ENCODE results near the gene GABBR2. TPM values are rescaled to one million over a fixed set of nuclear protein-coding genes. Genes with fewer than 3 reads are reported as not detected.

The GABBR2 gene
- total RNA-seq, 2 experiments from 2014 or later = not detected

DNA sequence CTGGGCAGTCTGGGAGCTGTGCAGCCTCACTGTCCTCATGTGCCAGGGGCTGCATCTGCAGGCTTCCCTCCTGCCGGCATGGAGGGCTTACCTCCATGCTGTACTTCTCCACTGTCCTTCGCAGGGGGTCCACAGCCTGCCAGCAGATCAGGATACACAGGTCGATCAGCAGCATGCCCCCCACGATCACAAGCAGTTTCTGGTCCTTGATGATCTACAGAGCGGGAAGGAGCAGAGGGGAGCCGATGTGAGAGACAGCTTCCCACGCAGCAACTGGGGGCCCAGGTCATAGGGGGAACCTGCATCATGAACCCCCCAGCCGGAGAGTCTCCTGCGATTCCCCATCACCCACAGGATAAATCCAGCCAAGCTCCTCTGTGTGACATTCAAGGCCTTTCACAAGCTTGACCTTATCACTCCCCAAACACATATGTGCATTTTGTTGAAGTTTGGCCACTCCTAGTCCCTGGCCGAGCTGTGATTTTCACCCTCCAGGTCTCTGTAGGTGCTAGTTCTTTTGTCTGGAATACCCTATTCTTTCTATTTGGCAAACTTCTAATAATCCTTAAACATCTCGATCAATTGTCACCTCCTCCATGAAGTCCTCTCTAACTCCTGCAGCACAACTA lies 346.0 kb downstream of the GABBR2 start:
- no peak overlapping the region for H3K27ac Mint-ChIP-seq
- ChIA-PET CTCF (interaction anchor here (0.8 kb wide), 1 partner anchor 472 kb away, joined by 4 read pairs; no protein-coding TSS in a partner anchor), POLR2A (no interaction called here)
- no peak overlapping the region for H3K4me3 Mint-ChIP-seq
- no peak for DNase-seq
- intact Hi-C loops (cut with DNase I, micrococcal nuclease) = no loop called here
- ATAC-seq = no peak
- H3K9me3 Mint-ChIP-seq (ENCODE audit: low read depth) = peaks cover 9% of the 10 kb centered on the region
- H3K4me1 Mint-ChIP-seq = no peaks in the 10 kb centered on the region
- peaks cover 6% of the 10 kb centered on the region for H3K36me3 Mint-ChIP-seq (ENCODE audit: low read depth)
- peaks cover 13% of the 10 kb centered on the region for H3K27me3 Mint-ChIP-seq

DNA sequence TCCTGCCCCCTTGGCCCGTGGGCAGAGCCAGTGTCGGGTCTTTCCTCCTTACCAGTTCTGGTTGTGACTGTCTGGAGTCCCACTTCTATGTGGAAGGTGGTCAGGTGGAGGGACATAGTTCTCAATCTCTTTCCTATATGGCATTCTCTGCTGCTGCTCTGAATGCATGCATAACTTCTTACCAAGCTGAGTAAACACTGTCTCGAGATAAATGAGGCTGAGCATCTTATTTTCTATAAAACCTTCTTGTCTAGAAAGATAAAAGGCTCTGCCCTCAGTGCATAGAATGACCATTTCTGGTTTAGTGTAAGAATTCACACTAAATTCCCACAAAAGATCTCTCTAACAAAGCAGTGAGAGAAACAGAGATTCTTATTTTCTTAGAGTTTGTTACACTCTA lies 347.1 kb downstream of the GABBR2 start:
- ATAC-seq = no peak
- Mint-ChIP-seq H3K27ac (no peak overlapping the region), H3K9me3 (ENCODE audit: low read depth) (peaks cover 9% of the 10 kb centered on the region), H3K36me3 (ENCODE audit: low read depth) (peaks cover 6% of the 10 kb centered on the region), H3K4me1 (no peaks in the 10 kb centered on the region), H3K27me3 (peaks cover 8% of the 10 kb centered on the region), H3K4me3 (no peak overlapping the region)
- intact Hi-C loops (cut with DNase I, micrococcal nuclease) = no loop called here
- CTCF ChIA-PET = interaction anchor here (0.9 kb wide), 1 partner anchor 109 kb away, joined by 3 read pairs; no protein-coding TSS in a partner anchor
- no peak for DNase-seq
- POLR2A ChIA-PET = no interaction called here

DNA sequence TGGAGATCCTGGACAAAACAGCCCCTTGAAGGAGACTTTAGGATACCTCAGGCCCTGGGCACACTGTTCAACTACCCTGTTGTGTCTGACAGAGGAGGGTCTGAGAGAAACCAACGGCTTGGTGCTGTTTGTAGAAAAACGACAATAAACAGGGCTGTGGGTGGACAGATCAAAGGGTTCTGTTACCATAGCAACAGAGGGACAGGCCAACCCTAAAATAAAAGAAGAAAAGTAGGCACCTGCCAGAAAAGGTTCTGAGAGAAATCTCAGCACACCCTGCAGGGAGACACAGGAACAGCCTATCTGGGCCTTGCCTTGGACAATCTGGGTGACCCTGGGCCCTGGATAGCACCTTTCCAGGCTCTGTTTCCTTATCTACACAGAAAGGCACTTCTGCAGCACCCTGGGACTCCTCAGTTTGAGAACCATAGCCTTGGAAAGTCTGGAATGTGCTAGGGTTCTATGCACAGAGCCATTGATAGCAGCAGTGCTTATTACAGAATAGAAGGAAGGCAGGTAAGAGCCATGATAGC lies 348.5 kb downstream of the GABBR2 start:
- Mint-ChIP-seq H3K9me3 (ENCODE audit: low read depth) (peaks cover 3% of the 10 kb centered on the region), H3K27me3 (peaks cover 4% of the 10 kb centered on the region), H3K36me3 (ENCODE audit: low read depth) (peaks cover 2% of the 10 kb centered on the region), H3K4me1 (no peaks in the 10 kb centered on the region), H3K27ac (no peak overlapping the region), H3K4me3 (no peak overlapping the region)
- POLR2A ChIA-PET = no interaction called here
- CTCF ChIA-PET = no interaction called here
- ATAC-seq (no peak), DNase-seq (no peak)
- intact Hi-C loops (cut with DNase I, micrococcal nuclease) = no loop called here

DNA sequence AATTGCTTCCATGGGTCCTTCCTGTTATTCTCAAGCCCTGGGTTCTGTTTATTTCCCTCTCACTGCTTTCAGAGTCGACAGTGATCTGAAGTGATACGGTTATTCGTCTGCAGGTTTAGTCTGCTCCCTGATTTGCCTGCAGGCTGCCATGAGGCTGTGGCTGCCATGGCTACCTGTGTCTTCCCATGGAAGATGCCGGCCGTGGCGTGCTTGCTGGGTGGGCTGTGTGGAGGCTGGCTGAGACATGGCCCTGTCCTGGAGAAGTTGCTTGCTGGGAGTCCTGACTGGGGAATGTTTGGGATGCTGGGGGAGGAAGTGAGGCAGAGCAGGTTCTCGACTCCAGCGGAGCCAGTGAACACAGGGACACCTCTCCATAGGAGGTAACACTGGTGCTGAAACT lies 349.2 kb downstream of the GABBR2 start:
- Mint-ChIP-seq H3K9me3 (ENCODE audit: low read depth) (no peaks in the 10 kb centered on the region), H3K27ac (no peak overlapping the region), H3K4me3 (no peak overlapping the region), H3K36me3 (ENCODE audit: low read depth) (no peaks in the 10 kb centered on the region), H3K27me3 (peaks cover 3% of the 10 kb centered on the region), H3K4me1 (no peaks in the 10 kb centered on the region)
- ChIA-PET POLR2A (no interaction called here), CTCF (no interaction called here)
- DNase-seq (no peak), ATAC-seq (no peak)
- intact Hi-C loops (cut with DNase I, micrococcal nuclease) = no loop called here

DNA sequence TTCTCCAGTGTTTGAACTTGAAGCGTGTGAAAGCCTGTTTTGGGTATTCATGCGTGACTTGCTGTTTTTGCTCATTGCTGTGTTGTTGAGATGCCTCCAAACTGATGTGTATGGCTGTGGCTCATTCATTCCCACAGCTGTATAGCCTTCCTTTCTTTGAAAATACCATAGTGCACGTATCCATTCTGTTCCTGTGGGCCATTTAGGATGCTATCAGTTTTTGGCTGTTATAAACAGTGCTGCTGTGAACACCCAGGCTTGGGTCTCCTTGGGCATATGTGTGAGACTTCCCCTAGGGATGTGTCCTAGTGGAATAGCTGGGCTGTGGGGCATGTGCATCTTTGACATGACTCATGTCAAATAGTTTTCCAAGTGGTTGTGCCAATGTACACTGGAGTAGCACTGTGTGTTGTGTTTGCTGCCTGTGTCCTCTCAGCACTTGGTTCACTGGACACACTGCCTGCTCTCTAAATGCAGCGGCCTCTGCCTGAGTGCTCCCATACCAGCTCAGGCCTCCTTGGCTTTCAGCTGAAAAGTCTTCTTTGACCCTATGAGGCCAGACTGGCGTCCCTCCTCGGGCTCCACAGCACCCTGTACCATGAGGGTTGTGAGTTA lies 350.7 kb downstream of the GABBR2 start:
- DNase-seq (no peak), ATAC-seq (no peak)
- Mint-ChIP-seq H3K27ac (no peak overlapping the region), H3K4me3 (no peak overlapping the region), H3K9me3 (ENCODE audit: low read depth) (no peaks in the 10 kb centered on the region), H3K36me3 (ENCODE audit: low read depth) (no peaks in the 10 kb centered on the region), H3K27me3 (peaks cover 8% of the 10 kb centered on the region), H3K4me1 (no peaks in the 10 kb centered on the region)
- intact Hi-C loops (cut with DNase I, micrococcal nuclease) = no loop called here
- POLR2A ChIA-PET = no interaction called here
- CTCF ChIA-PET = no interaction called here

DNA sequence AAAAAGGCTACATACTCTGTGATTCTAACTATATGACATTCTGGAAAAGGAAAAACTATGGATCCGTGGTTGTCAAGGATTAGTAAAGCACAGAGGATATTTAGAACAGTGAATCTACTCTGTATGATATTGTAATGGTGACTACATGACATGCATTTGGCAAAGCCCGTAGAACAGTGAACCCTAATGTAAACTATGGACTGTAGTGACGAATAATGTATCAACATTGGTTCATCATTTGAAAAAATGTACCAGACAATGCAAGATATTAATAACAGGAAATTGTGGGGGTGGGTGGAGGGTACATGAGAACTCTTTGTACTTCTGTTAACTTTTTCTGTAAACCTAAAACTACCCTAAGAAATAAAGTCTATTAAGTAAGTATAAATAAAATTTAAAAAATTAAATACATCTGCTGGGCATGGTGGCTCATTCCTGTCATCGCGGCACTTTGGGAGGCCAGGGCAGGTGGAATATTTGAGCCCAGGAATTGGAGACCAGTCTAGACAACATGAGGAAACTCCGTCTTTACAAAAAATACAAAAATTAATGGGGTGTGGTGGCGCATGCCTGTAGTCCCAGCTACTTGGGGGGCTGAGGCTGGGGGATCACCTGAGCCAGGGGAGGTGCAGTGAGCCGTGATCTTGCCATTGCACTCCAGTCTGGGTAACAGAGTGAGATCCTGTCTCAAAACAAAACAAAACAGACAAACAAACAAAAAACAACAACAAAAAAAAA lies 351.6 kb downstream of the GABBR2 start:
- Mint-ChIP-seq H3K4me1 (no peaks in the 10 kb centered on the region), H3K4me3 (no peak overlapping the region), H3K27me3 (peaks cover 13% of the 10 kb centered on the region), H3K36me3 (ENCODE audit: low read depth) (no peaks in the 10 kb centered on the region), H3K27ac (no peak overlapping the region), H3K9me3 (ENCODE audit: low read depth) (no peaks in the 10 kb centered on the region)
- intact Hi-C loops (cut with DNase I, micrococcal nuclease) = no loop called here
- ChIA-PET POLR2A (no interaction called here), CTCF (no interaction called here)
- DNase-seq (no peak), ATAC-seq (no peak)

DNA sequence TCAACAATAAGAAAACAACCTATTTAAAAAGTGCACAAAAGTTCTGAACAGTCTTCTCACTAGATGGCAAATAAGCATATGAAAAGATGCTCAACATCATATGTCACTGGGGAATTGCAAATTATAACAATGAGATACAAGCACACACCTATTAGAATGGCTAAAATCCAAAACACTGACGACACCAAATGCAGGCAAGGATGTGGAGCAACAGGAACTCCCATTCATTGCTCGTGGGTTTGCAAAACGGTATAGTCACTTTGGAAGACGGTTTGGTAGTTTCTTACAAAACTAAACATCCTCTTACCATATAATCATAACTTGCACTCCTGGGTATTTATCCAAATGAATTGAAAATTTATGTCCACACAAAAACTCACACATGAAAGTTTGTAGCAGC lies 352.4 kb downstream of the GABBR2 start:
- Mint-ChIP-seq H3K27me3 (peaks cover 20% of the 10 kb centered on the region), H3K36me3 (ENCODE audit: low read depth) (no peaks in the 10 kb centered on the region), H3K27ac (no peak overlapping the region), H3K9me3 (ENCODE audit: low read depth) (peaks cover 7% of the 10 kb centered on the region), H3K4me3 (no peak overlapping the region), H3K4me1 (no peaks in the 10 kb centered on the region)
- ChIA-PET CTCF (no interaction called here), POLR2A (no interaction called here)
- intact Hi-C loops (cut with DNase I, micrococcal nuclease) = no loop called here
- no peak for DNase-seq
- no peak for ATAC-seq

DNA sequence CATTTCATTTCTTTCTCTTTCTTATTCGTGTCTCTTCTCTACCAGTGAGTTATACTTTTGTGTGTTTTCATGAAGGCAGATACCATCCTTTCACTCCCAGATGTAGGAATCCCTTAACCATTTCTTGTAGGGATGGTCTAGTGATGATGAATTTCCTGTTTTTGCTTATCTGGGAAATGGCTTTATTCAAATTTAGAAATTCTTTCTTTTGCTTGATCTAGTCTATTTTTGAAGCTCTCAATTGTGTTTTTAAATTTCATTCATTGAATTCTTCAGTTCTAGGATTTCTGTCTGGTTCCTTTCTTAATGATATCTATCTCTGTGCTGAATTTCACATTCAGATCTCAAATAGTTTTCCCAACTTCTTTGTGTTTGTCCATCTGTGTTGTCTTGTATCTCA lies 357.4 kb downstream of the GABBR2 start:
- POLR2A ChIA-PET = no interaction called here
- Mint-ChIP-seq H3K36me3 (ENCODE audit: low read depth) (no peaks in the 10 kb centered on the region), H3K27ac (no peak overlapping the region), H3K4me1 (no peaks in the 10 kb centered on the region), H3K27me3 (peaks cover 37% of the 10 kb centered on the region), H3K4me3 (no peak overlapping the region), H3K9me3 (ENCODE audit: low read depth) (peaks cover 14% of the 10 kb centered on the region)
- CTCF ChIA-PET = no interaction called here
- intact Hi-C loops (cut with DNase I, micrococcal nuclease) = no loop called here
- DNase-seq (no peak), ATAC-seq (no peak)

DNA sequence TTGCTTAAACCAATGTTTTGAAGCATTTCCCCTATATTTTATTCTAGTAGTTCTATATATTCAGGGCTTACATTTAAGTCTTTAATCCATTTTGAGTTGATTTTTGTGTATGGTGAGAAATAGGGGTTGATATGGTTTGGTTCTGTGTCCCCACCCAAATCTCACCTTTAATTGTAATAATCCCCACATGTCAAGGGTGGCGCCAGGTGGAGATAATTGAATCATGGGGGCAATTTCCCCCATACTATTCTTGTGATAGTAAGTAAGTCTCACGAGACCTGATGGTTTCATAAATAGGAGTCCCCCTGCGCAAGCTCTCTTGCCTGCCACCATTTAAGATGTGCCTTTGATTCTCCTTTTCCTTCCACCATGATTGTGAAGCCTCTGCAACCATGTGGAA lies 361.1 kb downstream of the GABBR2 start:
- no peak overlapping the region for H3K27ac Mint-ChIP-seq
- H3K9me3 Mint-ChIP-seq (ENCODE audit: low read depth) = peaks cover 14% of the 10 kb centered on the region
- H3K4me3 Mint-ChIP-seq = no peak overlapping the region
- ATAC-seq (no peak), DNase-seq (no peak)
- H3K36me3 Mint-ChIP-seq (ENCODE audit: low read depth) = no peaks in the 10 kb centered on the region
- CTCF ChIA-PET = interaction anchor here (0.9 kb wide), 1 partner anchor 17 kb away, joined by 3 read pairs; no protein-coding TSS in a partner anchor
- H3K4me1 Mint-ChIP-seq = no peaks in the 10 kb centered on the region
- peaks cover 41% of the 10 kb centered on the region for H3K27me3 Mint-ChIP-seq
- intact Hi-C loops (cut with DNase I, micrococcal nuclease) = no loop called here
- POLR2A ChIA-PET = no interaction called here

DNA sequence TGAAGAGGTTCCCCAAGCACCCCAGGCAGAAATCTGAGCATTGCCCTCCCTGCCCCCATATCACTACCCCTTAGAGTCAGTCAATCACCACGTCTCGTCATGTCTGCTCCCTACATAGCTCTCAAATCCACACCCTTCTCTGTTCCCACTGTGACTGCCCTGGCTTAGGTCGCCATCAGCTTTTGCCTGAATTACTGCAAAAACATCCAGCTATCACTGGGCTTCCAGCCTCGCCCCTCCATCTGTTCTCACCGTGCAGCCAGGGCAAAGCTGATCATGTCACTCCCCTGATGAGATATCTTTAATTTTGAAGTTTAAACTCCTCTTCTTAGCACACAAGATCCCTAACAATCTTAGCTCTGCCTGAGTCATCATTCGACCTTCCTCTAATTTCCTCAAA lies 363.7 kb downstream of the GABBR2 start:
- Mint-ChIP-seq H3K9me3 (ENCODE audit: low read depth) (no peaks in the 10 kb centered on the region), H3K4me3 (no peak overlapping the region), H3K36me3 (ENCODE audit: low read depth) (no peaks in the 10 kb centered on the region), H3K27me3 (peaks cover 27% of the 10 kb centered on the region), H3K4me1 (no peaks in the 10 kb centered on the region), H3K27ac (no peak overlapping the region)
- POLR2A ChIA-PET = interaction anchor here (0.6 kb wide), 1 partner anchor 204 kb away, joined by 3 read pairs; no protein-coding TSS in a partner anchor
- intact Hi-C loops (cut with DNase I, micrococcal nuclease) = no loop called here
- CTCF ChIA-PET = no interaction called here
- no peak for ATAC-seq
- no peak for DNase-seq

DNA sequence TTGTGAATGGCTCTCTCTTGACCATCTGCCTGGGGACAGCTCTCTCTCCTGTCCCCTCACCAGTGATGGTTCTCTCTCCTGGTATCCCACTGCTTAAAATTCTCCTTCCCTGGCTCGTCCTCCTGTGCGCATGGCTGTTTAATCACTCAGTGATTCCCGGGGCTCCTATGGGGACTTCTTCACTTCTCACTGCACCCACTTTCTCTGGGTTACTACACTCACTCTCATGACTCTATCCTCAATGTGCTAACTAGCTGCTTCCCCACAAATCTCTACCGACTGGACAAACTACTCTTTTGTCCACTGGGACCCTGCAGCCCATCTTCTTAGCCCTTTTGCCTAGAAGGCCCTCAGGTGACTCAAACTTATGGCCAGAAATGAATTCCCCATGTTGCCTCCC lies 364.2 kb downstream of the GABBR2 start:
- POLR2A ChIA-PET = interaction anchor here (0.6 kb wide), 1 partner anchor 204 kb away, joined by 3 read pairs; no protein-coding TSS in a partner anchor
- DNase-seq (no peak), ATAC-seq (no peak)
- Mint-ChIP-seq H3K36me3 (ENCODE audit: low read depth) (no peaks in the 10 kb centered on the region), H3K4me3 (no peak overlapping the region), H3K27me3 (peaks cover 23% of the 10 kb centered on the region), H3K9me3 (ENCODE audit: low read depth) (no peaks in the 10 kb centered on the region), H3K4me1 (no peaks in the 10 kb centered on the region), H3K27ac (no peak overlapping the region)
- intact Hi-C loops (cut with DNase I, micrococcal nuclease) = no loop called here
- CTCF ChIA-PET = no interaction called here

DNA sequence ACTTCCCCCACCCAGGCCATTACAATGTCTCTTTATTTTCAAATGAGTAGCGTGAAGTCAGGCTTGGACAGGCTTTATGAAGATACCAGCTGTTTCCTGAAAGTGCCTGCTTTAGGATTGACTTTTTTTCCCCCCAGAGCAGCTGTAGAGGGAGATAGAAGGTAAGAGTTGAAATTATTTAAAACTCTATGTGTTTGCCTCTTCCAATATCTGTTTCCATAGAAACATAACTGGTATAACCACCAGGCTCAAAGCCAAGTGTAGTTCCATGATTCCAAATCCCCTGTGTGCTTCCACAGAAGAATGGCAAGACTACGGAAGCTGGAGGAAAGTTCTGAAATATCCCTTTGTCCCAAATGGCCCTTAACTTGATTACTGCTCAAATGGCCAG lies 365.9 kb downstream of the GABBR2 start:
- POLR2A ChIA-PET = no interaction called here
- ATAC-seq = no peak
- Mint-ChIP-seq H3K27ac (no peak overlapping the region), H3K27me3 (peaks cover 24% of the 10 kb centered on the region), H3K9me3 (ENCODE audit: low read depth) (no peaks in the 10 kb centered on the region), H3K36me3 (ENCODE audit: low read depth) (no peaks in the 10 kb centered on the region), H3K4me1 (no peaks in the 10 kb centered on the region), H3K4me3 (no peak overlapping the region)
- CTCF ChIA-PET = no interaction called here
- no peak for DNase-seq
- intact Hi-C loops (cut with DNase I, micrococcal nuclease) = no loop called here

All from activated CD4-positive, alpha-beta T cell treated with anti-CD3 and anti-CD28 coated beads for 36 hours (primary cell).